Loucy (cell line): Measurements from ENCODE around the gene RFX3.
A peak's percentile ranks its signal among the peaks of the same experiment; 100 is the strongest.

Experiments
- H2AFZ ChIP-seq: fragments of 200-600 bp; sonication (generic); 2 replicates; pipeline ENCODE4 v1.6.0; 2016; ENCODE audit warnings: antibody characterized with exemption, mild to moderate bottlenecking, low read length, moderate library complexity
- H3F3A ChIP-seq: fragments of 200-600 bp; 2 replicates; pipeline ENCODE4 v1.6.0; 2016; ENCODE audit warnings: antibody characterized with exemption, low read depth, mild to moderate bottlenecking
- H3K27me3 ChIP-seq: fragments of 200-600 bp; sonication (generic); 2 replicates; pipeline ENCODE4 v1.6.1; 2014; ENCODE audit warnings: low read length, mild to moderate bottlenecking; ENCODE audit not compliant: insufficient read depth, poor library complexity, severe bottlenecking
- H3K36me3 ChIP-seq: fragments of 200-600 bp; sonication (generic); 2 replicates; pipeline ENCODE4 v1.6.1; 2016; ENCODE audit warnings: low read length; ENCODE audit not compliant: insufficient read depth
- H3K4me1 ChIP-seq: fragments of 200-600 bp; sonication (generic); 2 replicates; pipeline ENCODE4 v1.5.1; 2014; ENCODE audit warnings: low read length, mild to moderate bottlenecking; ENCODE audit not compliant: insufficient read depth, poor library complexity, severe bottlenecking
- H3K4me2 ChIP-seq: fragments of 200-600 bp; sonication (generic); 2 replicates; pipeline ENCODE4 v1.6.0; 2014; ENCODE audit warnings: antibody characterized with exemption, low read length, low read depth, mild to moderate bottlenecking; ENCODE audit not compliant: poor library complexity, severe bottlenecking
- H3K4me3 ChIP-seq: fragments of 200-600 bp; sonication (generic); 2 replicates; pipeline ENCODE4 v1.5.1; 2014; ENCODE audit warnings: low read length, mild to moderate bottlenecking, mixed read lengths; ENCODE audit not compliant: poor library complexity, severe bottlenecking
- H3K79me2 ChIP-seq: fragments of 200-600 bp; sonication (generic); 2 replicates; pipeline ENCODE4 v1.6.1; 2014; ENCODE audit warnings: low read length; ENCODE audit not compliant: insufficient read depth
- H3K9ac ChIP-seq: fragments of 200-600 bp; sonication (generic); 2 replicates; pipeline ENCODE4 v1.6.0; 2014; ENCODE audit warnings: mild to moderate bottlenecking, low read depth, low read length, moderate library complexity; ENCODE audit not compliant: poor library complexity, severe bottlenecking
- H3K9me2 ChIP-seq: fragments of 200-600 bp; sonication (generic); replicated peaks from 2 replicates; pipeline ENCODE4 v1.6.1; 2016; ENCODE audit warnings: low read depth, low read length, mixed read lengths
- H3K9me3 ChIP-seq: fragments of 200-600 bp; sonication (generic); 2 replicates; pipeline ENCODE4 v1.6.1; 2014; ENCODE audit warnings: mild to moderate bottlenecking, antibody characterized with exemption, low read length, low read depth; ENCODE audit not compliant: insufficient read depth
- H4K20me1 ChIP-seq: fragments of 200-600 bp; sonication (generic); 2 replicates; pipeline ENCODE4 v1.6.0; 2014; ENCODE audit warnings: antibody characterized with exemption, low read length, mild to moderate bottlenecking; ENCODE audit not compliant: insufficient read depth, poor library complexity, severe bottlenecking
- EZH2phosphoT487 ChIP-seq: fragments of 200-600 bp; IDR thresholded peaks from 2 replicates; pipeline ENCODE4 v1.6.1; 2018; ENCODE audit warnings: antibody characterized with exemption, mild to moderate bottlenecking, moderate library complexity, borderline replicate concordance
- TF ChIP-seq, protein P1 (sequence below): fragments of 200-600 bp; sonication (generic); conservative IDR thresholded peaks from 2 replicates; pipeline ENCODE4 v1.5.1; 2014; ENCODE audit warnings: mild to moderate bottlenecking, antibody characterized with exemption, low read length

Gene RFX3

DNA sequence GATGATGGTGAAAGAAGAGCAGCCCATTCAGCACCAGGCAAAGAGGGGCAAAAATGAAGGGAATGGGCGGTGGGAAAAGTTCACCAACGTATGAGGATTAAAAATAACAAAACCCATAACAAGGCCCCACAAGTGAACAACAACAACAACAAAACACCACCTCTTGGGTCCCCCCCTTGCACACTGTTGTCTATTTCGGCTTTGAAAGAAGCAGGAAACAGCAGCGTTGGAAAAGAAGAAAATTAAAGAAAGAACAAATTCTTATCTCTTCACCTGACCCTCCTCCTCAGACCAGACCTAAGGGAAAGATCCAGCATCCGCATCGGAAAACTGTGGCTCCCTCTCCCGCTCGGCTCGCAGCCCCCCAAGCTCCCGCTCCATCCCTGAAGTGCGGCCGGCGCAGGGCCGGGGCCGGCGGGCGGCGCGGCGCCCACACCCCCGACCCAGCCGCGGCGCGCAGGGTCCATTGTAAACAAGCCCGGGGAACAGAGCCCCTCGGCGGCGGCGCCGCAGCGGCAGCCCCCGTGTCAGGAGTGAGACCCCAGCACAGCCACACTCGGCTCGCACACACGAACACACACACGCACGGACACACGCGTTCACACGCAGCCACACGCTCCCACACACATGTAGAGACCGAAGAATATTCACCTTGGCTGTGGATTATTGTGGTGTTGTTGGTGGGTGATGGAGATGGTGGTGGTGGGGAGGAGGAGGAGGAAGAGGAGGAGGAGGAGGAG is 535 bp downstream of the RFX3 start:
- H3K27me3 ChIP-seq, result no peaks in the 10 kb centered on the region

DNA sequence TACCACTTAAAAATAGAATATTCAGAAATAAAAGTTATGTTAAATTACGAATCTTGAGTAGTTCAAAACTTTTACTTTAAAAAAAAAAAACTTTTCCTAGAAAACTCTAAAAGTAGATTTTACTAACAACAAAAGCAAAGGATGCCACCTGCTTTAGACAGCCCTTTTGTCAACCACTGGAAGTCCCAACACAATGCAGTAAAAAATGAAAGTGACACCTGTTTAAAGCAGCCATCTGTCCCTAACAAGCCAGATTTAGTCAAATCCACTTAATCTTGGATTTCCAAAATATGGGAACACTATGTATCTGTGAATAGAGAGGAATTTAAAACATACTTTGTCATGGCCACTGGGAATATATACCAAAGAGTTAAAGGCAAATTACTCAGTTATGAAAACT is 3.8 kb downstream of the RFX3 start:
- Histone ChIP-seq H3K9me3 (no peaks in the 10 kb centered on the region), H2AFZ (no peak overlapping the region), H3K36me3 (no peaks in the 10 kb centered on the region), H3K27me3 (no peaks in the 10 kb centered on the region), H3K79me2 (peaks cover 81% of the 10 kb centered on the region), H3K4me2 (peak overlapping the region; percentile 85), H3F3A (peaks cover 2% of the 10 kb centered on the region), H3K4me3 (peak overlapping the region; percentile 89), H3K9me2 (no peaks in the 10 kb centered on the region), H3K9ac (peak overlapping the region; percentile 99), H4K20me1 (peaks cover 23% of the 10 kb centered on the region), H3K4me1 (peaks cover 43% of the 10 kb centered on the region)
- TF ChIP-seq, protein P1, sequence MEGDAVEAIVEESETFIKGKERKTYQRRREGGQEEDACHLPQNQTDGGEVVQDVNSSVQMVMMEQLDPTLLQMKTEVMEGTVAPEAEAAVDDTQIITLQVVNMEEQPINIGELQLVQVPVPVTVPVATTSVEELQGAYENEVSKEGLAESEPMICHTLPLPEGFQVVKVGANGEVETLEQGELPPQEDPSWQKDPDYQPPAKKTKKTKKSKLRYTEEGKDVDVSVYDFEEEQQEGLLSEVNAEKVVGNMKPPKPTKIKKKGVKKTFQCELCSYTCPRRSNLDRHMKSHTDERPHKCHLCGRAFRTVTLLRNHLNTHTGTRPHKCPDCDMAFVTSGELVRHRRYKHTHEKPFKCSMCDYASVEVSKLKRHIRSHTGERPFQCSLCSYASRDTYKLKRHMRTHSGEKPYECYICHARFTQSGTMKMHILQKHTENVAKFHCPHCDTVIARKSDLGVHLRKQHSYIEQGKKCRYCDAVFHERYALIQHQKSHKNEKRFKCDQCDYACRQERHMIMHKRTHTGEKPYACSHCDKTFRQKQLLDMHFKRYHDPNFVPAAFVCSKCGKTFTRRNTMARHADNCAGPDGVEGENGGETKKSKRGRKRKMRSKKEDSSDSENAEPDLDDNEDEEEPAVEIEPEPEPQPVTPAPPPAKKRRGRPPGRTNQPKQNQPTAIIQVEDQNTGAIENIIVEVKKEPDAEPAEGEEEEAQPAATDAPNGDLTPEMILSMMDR, result no peak
- no peak for TF ChIP-seq EZH2phosphoT487

More for the DNA sequence above, 535 bp downstream of the RFX3 start:
- H3K79me2 ChIP-seq, result peaks cover 82% of the 10 kb centered on the region
- H3K9ac ChIP-seq, result peak overlapping the region; percentile 99
- H3K4me2 ChIP-seq, result peak overlapping the region; percentile 85
- no peaks in the 10 kb centered on the region for H3K36me3 ChIP-seq
- H3K4me3 ChIP-seq, result peak overlapping the region; percentile 89
- peaks cover 6% of the 10 kb centered on the region for H3F3A ChIP-seq
- TF ChIP-seq, protein P1, result no peak
- no peak for TF ChIP-seq EZH2phosphoT487
- no peaks in the 10 kb centered on the region for H3K9me3 ChIP-seq
- no peak overlapping the region; the same call in 1 of the 2 replicates for H2AFZ ChIP-seq
- H4K20me1 ChIP-seq, result peaks cover 23% of the 10 kb centered on the region
- no peaks in the 10 kb centered on the region for H3K9me2 ChIP-seq
- peaks cover 62% of the 10 kb centered on the region for H3K4me1 ChIP-seq

DNA sequence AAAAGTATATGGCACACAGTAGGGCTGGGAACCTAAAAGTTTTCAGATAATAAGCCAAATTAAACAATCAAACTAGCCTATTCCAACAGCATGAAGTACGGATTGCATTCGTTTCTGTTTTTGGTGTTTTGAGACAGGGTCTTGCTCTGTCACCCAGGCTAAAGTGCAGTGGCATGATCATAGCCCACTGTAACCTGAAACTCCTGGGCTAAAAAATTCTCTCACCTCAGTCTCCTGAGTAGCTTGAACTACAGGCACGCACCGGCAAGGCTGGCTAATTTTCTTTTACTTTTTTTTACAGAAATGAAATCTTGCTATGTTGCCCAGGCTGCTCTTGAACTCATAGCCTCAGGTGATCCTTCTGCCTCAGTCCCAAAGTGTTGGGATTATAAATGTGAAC is 5.2 kb downstream of the RFX3 start:
- TF ChIP-seq EZH2phosphoT487, result no peak
- TF ChIP-seq, protein P1, result no peak
- Histone ChIP-seq H3K27me3 (no peaks in the 10 kb centered on the region), H4K20me1 (peaks cover 23% of the 10 kb centered on the region), H3K9me2 (no peaks in the 10 kb centered on the region), H3F3A (no peaks in the 10 kb centered on the region), H3K4me3 (peak overlapping the region; percentile 89), H3K9me3 (no peaks in the 10 kb centered on the region), H3K9ac (peak overlapping the region; percentile 34), H3K4me1 (peaks cover 47% of the 10 kb centered on the region), H2AFZ (no peak overlapping the region), H3K79me2 (peaks cover 81% of the 10 kb centered on the region), H3K4me2 (peak overlapping the region; percentile 46), H3K36me3 (no peaks in the 10 kb centered on the region)
